GM21390 (cell line): ENCODE results near the gene OR52H1.

ENCODE experiments used
- ATAC-seq: cut with Tn5 transposase; IDR thresholded peaks from one replicate; pipeline ENCODE4 v1.9.1; 2021; ENCODE audit not compliant: unreplicated experiment

OR52H1 gene

DNA sequence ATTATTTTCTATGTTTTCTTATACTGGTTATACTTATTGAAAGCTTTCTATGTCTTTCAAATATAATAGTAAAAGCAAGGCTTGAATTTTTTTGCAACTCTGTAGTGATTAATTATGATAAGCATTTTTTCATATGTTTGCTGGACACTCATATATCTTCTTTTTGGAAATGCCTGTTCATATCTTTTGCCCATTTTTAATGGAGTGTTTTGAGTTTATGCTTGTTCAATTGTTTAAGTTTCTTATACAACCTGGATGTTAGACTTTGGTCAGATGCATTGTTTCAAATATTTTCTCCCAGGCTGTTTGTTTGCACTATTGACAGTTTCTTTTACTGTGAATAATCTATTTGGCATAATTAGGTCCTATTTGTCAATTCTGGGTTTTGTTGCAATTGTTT is 11.9 kb downstream of the OR52H1 start:
- no peak for ATAC-seq

DNA sequence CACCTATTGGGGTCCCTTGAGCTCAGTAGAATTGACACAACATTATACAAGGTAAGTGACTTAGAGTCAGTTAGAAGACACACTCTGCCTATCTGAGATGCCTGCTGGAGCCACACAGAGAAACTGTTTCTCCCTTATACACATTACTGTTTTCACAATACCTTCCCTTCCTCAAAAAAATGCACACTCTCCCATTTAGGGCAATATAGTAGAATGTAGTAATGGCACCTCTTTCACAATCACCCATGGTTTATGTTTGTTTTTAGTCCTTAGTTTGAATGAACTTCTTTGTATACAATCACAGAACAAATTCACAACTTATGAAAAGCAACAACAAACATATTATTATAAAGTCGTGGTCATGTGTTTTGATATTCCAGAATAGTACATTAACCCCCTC is 14.3 kb downstream of the OR52H1 start:
- no peak for ATAC-seq

DNA sequence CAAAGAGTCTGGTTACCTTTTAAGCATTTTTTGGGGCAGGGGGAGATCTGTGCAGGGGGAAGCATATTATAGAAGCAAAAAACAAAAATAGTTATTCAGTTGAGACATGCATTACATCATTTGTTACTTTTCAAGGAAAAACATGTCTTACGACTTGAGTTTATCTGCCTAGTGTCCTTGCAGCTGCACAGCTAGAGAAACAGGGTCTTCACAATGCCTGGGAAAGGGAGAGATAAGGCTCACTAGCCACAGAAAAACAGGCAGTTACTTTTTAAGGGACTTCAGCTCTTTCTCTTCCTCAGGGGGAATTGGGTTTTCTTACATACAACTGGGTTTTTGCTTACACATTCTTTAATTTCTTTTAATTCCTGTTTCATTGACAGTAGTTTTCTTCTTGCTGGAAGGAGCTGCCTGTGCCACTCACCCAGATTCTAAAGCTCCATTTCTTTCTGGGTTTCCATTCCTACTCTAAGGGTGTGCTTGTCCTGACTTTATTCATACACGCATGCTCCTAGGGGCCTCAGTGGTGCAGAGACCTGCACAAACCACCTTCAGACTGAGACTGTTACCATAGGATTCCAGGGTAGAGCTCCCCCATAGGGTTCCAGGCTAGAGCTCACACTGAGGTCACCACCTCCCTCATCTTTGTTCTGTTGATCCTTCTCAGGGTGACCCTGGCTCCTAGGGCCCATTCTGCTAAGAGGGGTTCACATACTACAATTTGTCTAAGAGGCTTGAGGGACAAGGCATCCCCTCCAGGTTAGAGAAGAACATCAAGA is 17.1 kb downstream of the OR52H1 start:
- no peak for ATAC-seq

DNA sequence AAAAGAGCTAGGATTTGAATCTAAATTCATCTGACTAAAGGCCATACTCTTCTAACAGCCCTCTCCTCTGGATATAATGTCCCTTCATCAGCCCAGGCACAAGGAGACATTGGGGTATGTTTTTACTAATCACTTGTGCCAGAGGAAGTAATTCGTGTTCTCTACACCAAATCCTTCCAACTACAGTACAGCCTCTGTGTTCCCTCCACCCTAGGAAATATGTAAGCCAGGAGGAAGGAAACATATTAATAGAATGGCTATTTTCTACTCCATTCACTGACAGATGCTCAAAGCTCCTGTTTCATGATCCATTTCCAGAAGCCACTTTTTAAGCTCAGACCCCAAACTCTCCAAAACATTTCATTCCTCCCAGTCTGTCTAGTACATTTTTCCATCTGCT is 19.8 kb downstream of the OR52H1 start:
- no peak for ATAC-seq

DNA sequence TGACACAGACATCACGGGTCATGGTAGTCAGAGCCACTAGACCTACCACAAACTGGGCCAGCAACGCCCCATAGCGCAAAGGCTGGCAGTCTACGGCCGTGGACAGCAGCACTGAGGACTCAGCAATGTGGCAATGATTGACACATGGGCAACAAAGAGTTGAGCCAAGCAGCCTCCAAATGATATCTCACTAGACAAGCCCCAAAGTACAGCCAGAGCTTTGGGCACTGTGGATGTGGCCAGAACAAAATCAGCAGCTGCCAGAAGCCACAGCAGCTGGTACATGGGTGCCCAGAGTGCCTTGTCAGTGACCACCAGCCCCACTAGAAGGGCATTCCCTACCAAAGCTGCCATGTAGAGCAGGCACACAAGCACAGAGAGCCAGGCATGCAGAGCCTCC is 20.6 kb downstream of the OR52H1 start:
- no peak for ATAC-seq

DNA sequence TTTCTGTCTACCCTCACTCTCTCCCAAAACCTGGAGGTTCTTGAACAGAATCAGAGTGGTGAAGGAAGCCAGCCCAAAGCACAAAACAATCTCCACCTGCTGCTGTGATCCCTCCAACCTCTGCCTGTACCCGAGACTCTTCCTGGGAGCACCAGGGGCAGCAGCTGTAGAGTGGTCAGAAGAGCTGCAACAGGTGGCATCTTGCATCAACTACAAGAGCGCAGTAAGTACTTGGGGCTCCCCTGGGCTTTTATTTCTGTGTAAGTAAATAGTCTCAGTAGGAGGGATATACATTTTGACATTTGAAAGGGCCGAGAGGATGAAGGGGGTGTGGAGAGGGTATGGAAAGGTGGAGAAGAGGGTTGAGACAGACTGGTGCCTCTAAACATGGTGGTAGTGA is 23.6 kb downstream of the OR52H1 start:
- ATAC-seq: no peak

DNA sequence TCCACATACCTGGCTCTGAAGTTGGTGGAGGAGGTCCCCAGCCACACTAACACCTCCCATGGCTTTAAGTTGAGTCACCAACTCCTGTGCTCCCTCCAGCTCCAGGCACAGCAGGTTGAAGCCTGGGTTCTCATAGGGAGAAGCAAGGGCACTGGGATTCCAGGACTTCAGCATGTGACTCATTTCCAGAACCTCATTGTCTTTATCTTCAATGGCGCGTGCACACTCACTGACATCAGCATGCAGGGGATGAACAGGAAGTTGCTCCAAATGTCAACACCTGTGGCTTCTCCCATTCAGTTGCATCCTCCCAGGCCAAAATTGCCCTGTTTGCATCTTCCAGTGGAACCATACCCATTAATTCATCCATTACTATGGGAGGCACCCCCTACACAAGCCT is 26.0 kb downstream of the OR52H1 start:
- ATAC-seq: no peak

DNA sequence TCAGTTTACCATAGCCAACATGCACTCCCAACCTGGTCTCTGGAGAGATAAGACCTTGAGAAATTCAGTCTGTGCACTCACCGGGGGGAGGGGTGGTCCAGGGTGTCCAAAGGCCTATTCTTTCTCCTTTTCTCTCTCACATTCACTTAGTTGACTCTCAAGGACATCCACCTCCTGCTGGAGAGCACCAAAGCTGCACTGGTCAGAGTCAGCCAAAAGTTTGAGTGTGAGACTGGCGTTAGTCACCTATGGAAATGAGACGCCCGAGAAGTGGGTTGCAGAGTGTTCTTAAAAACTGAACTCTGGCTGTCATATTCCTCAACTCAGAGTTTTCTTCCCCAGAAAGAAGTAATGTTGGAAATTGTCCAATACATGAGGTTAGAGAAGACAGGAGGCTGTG is 26.8 kb downstream of the OR52H1 start:
- no peak for ATAC-seq

DNA sequence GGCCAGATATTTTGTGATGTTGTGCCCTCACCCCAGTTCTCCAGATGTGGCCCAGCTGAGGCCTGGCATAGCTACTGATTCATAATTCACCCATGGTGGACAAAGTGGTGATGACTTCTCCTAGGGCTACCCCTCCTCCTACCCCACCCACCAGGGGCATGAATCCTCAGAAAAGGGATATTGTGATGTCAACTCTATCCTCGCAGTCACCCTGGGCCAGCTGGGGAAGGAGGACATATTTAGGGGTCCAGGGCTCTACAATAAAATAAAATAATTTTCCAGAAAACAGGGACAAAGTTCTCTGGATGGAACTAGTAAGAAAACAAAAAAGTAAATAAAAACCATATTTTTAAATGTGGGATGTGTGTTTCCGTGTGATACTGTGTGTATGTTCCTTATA is 31.7 kb downstream of the OR52H1 start, which contains the start of gene UBQLNL:
UBQLNL (minus strand) TSS at position 101 of the 400 bp plus-strand sequence. CDS start 258 bp downstream, outside the sequence.
- ATAC-seq: no peak

DNA sequence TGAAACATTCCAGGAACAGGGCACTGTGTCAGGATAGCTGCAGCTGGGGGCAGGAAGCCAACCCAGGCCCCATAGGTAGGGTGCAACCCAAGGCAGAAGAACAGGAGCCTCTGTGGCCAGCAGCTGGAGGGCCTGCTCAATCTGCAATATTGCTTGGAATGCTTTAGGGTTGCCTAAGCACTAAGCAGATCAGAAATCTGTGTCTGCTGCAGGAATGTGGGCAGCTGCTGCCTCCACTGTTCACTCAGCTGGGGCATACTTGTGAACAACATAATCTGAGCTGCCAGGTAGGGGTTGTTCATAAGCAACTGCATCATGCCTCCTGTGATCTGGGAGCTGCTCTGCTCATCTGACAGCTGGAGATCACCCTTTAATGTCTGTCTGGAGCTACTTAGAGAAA is 33.5 kb downstream of the OR52H1 start:
- no peak for ATAC-seq

DNA sequence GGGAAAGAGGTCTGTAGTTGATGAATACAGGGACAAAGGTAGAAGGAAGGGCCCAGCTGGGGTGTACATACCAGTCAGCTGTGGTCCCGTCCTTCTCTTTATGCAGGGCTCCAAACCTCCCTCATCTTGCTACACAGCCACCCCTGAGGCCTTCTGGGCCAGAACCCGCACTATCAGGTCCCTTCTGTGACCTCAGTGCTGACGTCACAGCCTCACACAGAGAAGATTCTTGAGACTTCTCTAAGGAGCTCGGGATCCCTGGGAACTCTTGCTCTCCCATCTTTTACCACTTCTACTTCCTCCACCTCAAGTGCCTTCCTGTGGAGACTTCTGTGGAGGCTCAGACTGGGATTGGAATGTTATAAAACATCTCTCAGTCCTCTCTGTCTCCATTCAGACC is 38.5 kb downstream of the OR52H1 start, which contains the start of gene UBQLN3:
UBQLN3 (minus strand) TSS at position 155 of the 400 bp plus-strand sequence. CDS start 399 bp downstream, outside the sequence.
- ATAC-seq: no peak

DNA sequence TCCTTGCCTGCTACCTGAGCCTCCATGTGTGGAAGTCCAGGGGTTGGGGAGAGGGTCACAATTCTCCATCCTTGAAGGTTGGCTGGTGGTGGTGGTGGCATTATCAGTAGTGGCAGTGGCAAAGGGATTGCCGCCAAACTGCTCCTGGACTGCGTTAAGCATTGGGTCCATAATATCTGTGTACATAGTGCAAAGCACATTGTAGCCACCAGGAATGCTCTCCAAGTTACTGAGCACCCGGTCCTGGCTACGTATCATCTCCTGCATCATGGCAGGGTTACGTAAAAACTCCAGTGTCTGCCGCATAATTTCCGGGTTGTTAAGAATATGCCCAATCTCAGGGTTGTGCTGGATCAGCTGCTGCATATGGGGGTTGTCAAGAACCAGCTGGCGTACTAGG is 39.7 kb downstream of the OR52H1 start:
- ATAC-seq: no peak

DNA sequence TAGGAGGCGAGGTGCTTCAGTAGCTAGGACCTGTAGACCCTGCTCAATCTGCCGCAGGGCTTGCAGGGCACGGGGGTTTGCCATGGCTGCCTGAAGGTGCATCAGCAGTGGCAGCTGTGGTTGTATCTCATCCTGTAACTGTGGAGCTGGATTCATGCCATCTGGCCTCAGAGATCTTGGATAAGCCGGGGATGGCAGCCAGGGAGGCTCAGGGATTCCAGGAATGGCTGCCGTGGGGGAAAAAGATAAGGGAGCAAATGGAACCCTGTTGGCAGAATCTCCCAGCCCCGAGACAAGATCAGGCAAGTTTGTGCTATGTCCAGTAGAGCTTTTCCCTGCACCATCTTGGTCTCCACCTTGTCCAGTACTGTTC is 40.4 kb downstream of the OR52H1 start:
- no peak for ATAC-seq

DNA sequence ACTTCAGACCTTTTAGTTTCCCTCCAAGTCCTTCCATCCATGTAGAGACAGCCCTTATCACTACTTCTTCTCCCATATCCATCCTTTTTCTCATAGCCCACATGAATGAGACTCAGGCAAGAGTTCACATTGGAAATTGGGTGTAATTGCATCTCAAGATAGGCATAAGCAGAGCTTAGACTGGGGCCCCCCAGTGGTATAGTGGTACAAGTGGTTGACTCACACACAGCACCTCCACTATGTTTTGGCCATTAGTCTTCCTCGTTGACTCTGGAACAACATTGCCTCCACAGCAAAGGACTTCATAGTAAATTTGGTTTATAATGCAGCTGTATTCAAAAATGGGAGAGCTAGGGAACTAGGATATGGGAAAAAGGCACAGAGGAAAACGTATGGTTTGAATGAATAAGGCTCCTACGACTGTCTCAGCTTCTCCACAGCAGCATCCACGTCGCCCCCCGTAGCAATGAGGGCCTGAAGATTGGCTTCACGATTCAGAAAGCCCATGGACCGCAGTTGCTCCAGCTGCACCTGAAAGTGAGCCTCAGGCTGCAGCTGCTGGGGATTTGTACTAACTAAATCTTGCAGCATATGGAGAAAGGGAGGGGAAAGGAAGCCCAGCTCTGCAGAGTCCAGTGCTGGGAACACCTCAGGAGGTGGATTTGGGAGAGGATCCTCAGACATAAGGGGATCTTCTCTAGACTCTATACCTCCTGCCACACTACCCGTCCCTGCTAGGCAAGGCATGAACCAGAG is 41.0 kb downstream of the OR52H1 start:
- no peak for ATAC-seq

DNA sequence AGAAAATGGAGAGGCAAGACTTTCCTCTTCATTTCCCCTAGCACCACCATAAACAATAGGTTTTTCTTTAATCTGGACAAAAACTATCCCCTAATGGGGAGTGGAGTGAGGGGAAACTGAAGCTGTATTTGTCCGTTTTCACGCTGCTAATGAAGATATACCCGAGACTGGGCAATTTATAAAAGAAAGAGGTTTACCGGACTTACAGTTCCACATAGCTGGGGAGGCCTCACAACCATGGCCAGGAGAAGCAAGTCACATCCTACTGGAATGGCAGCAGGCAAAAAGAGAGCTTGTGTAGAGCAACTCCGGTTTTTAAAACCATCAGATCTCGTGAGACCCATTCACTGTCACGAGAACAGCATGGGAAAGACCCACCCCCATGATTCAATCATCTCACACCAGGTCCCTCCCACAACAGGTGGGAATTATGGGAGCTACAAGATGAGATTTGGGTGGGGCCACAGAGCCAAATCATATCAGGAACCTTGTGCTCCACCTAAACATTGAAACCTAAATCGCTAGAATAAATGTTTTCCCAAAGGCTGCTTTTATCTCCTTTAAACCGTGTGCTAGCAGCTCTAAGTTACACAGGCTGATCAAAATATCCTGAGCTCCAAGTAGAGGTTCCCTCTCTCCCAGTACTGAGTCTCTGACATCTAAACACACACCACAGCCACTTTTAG is 42.8 kb downstream of the OR52H1 start:
- no peak for ATAC-seq

DNA sequence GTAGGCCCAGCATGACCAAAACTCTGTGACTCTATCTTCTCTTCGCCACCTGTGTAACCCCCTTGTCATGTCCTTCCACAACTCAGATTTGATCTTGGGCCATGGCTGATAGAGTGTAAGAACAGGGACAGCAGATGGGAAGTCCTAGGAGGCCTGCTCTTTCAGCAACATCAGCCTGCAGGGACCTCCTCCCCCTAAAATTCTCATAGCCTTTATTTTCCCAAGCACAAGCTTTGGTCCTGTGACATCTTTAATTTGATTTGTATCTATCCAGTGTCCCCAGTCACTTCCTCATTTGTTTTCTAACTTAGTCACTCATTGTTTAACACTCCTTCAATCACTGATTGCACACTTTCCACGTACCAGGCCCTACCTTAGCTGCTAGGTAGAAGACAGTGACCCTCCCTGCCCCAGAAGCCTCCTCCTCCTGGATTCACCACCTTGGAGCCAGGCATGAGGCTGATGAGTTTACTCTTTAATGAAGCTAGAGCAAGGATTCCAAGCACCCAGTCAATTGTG is 43.9 kb downstream of the OR52H1 start:
- no peak for ATAC-seq

DNA sequence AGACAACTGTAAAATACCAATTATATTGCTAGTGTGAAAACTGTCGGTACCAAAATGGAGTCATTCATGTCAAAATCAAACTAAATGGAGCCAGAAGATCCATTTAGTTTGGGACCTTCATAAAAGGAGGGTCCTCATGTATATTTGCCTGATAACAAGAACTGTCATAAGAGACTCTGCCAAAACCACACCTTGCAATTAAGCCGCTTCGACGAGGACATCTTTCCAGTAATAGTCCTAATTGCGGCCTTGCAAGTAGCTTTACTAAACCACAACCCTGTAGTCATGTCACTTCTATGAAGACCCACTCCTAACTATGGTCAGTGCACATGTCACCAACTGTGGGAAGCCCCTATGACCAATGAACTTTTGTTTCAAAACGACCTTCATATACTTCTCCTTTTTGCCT is 47.9 kb downstream of the OR52H1 start:
- ATAC-seq: no peak

DNA sequence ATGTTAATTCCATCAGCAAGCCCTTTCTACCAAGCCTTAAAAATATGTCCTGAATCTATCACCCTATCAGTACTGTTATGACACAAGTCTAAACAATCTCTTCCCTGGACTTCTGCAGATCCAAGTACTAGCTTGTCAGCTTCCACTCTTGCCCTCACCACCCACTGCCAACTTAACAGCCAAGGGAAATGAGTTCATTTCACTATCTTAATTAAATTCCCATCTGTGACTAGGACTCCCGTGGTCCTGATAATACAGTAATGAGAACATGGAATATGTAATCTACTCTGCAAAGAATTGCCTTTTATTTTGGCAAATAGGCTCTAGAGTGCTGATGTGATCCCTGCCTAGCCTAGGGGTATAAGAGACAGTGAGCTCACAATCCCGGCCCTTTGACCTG is 48.7 kb downstream of the OR52H1 start:
- no peak for ATAC-seq
